Kidney (tissue), 14 donors: ENCODE results near the gene ASPG. TPM values are rescaled to one million over a fixed set of nuclear protein-coding genes. Genes with fewer than 3 reads are reported as not detected.

Experiments
- DNase-seq, 5 donors: peaks; one replicate each; pipeline ENCODE4 v3.0.0-alpha.2; 2013 to 2020
- FAIRE-seq: peaks from 2 replicates; lab custom pipeline; 2012; peaks lifted over from hg19 to GRCh38; lab: Jason Lieb, UNC
- H3K27ac ChIP-seq, 2 donors: one replicate each; pipeline ENCODE4 v1.7.0; 2013; ENCODE audit warnings: low read depth in 2 of 2, low read length in 2 of 2, inconsistent platforms in 1 of 2
- H3K27me3 ChIP-seq: one replicate; pipeline ENCODE4 v1.7.1; 2013; ENCODE audit warnings: low read length, inconsistent platforms; ENCODE audit not compliant: control insufficient read depth, insufficient read depth
- H3K36me3 ChIP-seq, 3 donors: one replicate each; pipeline versions ENCODE4 v1.7.0 to v1.7.1; 2013; ENCODE audit warnings: low read length in 3 of 3, control low read depth in 1 of 3, inconsistent platforms in 1 of 3; ENCODE audit not compliant: insufficient read depth in 3 of 3, control insufficient read depth in 2 of 3
- H3K4me1 ChIP-seq, 3 donors: one replicate each; pipeline versions ENCODE4 v1.7.0 to v1.7.1; 2013; ENCODE audit warnings: low read length in 3 of 3, inconsistent platforms in 1 of 3, low read depth in 1 of 3; ENCODE audit not compliant: control insufficient read depth in 2 of 3, insufficient read depth in 2 of 3
- H3K4me3 ChIP-seq, 3 donors: one replicate each; pipeline versions ENCODE4 v1.7.0 to v1.8.1; 2013; ENCODE audit warnings: low read length in 3 of 3, control low read depth in 1 of 3, inconsistent platforms in 1 of 3
- H3K9ac ChIP-seq, 3 donors: one replicate each; pipeline versions ENCODE4 v1.7.0 to v1.7.1; 2013; ENCODE audit warnings: low read length in 3 of 3, control low read depth in 1 of 3, inconsistent platforms in 1 of 3
- H3K9me3 ChIP-seq, 3 donors: one replicate each; pipeline versions ENCODE4 v1.7.0 to v1.7.1; 2013; ENCODE audit warnings: low read length in 3 of 3, control low read depth in 1 of 3, inconsistent platforms in 1 of 3; ENCODE audit not compliant: control insufficient read depth in 2 of 3, insufficient read depth in 1 of 3
- intact Hi-C: fragments of 100-400 bp; cut with DNase I; formaldehyde crosslinking; loops from one replicate; pipeline ENCODE4 v1.11.1; 2022
- polyA plus RNA-seq: library from polyadenylated mRNA; stranded (reverse); fragments of 350-450 nt; fragmentation: Illumina TruSeq; extraction: RNeasy Lipid Tissue Mini Kit (QIAGEN cat#74804); gene quantifications from one replicate; pipeline ENCODE4 v1.2.3, GENCODE V29; 2014; ENCODE audit warnings: low read depth, low replicate concordance; ENCODE audit not compliant: insufficient read depth
- total RNA-seq: library from RNA; stranded (reverse); fragmentation: NEBNext Ultra II Directional; extraction: Animal tissue kit (Norgen Biotek cat#: 25700); gene quantifications from one replicate; pipeline ENCODE4 v1.2.1, GENCODE V29; 2021
- TF ChIP-seq, protein P1 (sequence below): IDR thresholded peaks from 3 replicates; pipeline ENCODE4 v1.5.1; 2012; ENCODE audit warnings: mild to moderate bottlenecking, moderate library complexity, borderline replicate concordance; ENCODE audit not compliant: insufficient read depth; ENCODE audit errors: extremely low read depth
- donor health status: control.
- donor health status: control.
- donor health status: control.
- donor health status: control.
- donor health status: control.
- donor health status: DM: yes; HTN: yes; CAD: no.
- donor health status: Normal renal cell carcinoma (clear cell type).

Gene ASPG
- total and polyA plus RNA-seq, 2 donors from 2014 or later: 2.5 to 58.1 TPM

- Histone ChIP-seq H3K36me3 (no peaks in the 10 kb centered on the region), H3K9ac (no peak overlapping the region), H3K27me3 (peaks cover 16% of the 10 kb centered on the region), H3K9me3 (peaks cover 0 to 4% (median 0%) of the 10 kb centered on the region in 3 donors), H3K4me1 (peaks cover 0 to 5% (median 0%) of the 10 kb centered on the region in 3 donors), H3K4me3 (no peak overlapping the region), H3K27ac (no peak overlapping the region)
- DNase-seq (peak in 2 of 5 donors; percentile 68 to 72), FAIRE-seq (no peak)
- intact Hi-C loops: no loop called here
- TF ChIP-seq, protein P1, sequence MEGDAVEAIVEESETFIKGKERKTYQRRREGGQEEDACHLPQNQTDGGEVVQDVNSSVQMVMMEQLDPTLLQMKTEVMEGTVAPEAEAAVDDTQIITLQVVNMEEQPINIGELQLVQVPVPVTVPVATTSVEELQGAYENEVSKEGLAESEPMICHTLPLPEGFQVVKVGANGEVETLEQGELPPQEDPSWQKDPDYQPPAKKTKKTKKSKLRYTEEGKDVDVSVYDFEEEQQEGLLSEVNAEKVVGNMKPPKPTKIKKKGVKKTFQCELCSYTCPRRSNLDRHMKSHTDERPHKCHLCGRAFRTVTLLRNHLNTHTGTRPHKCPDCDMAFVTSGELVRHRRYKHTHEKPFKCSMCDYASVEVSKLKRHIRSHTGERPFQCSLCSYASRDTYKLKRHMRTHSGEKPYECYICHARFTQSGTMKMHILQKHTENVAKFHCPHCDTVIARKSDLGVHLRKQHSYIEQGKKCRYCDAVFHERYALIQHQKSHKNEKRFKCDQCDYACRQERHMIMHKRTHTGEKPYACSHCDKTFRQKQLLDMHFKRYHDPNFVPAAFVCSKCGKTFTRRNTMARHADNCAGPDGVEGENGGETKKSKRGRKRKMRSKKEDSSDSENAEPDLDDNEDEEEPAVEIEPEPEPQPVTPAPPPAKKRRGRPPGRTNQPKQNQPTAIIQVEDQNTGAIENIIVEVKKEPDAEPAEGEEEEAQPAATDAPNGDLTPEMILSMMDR: no peak
These were observed 48.8 kb downstream of the ASPG start for GRCh38 chr14:104134061-104134965.

GRCh38 chr14:104135121-104135903 is 49.8 kb downstream of the ASPG start:
- no peak overlapping the region for H3K9ac ChIP-seq
- intact Hi-C loops: loop anchor here (5.0 kb wide), 1 partner anchor 427 kb away; no protein-coding TSS in a partner anchor
- no peaks in the 10 kb centered on the region for H3K9me3 ChIP-seq
- TF ChIP-seq, protein P1: no peak
- H3K27me3 ChIP-seq: peaks cover 16% of the 10 kb centered on the region
- H3K4me1 ChIP-seq: peaks cover 0 to 5% (median 0%) of the 10 kb centered on the region in 3 donors
- no peaks in the 10 kb centered on the region for H3K36me3 ChIP-seq
- DNase-seq (peak; percentile 38 to 83 (median 66)), FAIRE-seq (no peak)
- no peak overlapping the region for H3K27ac ChIP-seq
- H3K4me3 ChIP-seq: no peak overlapping the region

DNA sequence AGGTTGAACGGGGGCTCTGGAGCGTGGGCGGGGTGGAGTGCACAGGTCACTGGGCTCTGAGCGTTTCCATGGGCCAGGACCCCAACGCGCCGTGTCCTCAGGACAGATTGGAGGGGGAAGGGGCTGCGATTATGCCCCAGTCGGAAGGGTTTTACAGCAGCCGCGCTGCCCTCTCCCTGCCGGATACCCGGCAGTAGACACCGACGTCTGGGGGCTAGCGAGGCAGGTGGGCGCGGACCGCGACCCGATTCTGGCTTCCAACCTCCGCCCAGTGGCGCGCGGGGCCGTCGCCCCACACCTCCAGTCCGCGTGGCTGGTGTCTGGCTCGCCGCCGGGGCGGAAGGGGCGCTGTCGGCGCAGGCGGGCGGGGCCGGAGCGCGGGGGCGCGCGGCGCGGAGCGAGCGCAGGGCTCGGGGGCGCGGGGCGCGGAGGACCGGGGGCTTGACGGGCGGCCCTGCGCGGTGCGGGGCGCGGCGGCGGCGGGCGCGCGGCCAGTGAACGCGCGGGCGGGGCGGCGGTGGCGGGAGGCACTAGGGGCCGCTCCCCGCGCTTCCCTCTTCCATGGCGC is 50.5 kb downstream of the ASPG start:
- peak in 3 of 5 donors; percentile 6 to 56 (median 54) for DNase-seq
- H3K9ac ChIP-seq: no peak overlapping the region
- H3K9me3 ChIP-seq: no peaks in the 10 kb centered on the region
- FAIRE-seq: no peak
- H3K27ac ChIP-seq: no peak overlapping the region
- H3K27me3 ChIP-seq: peaks cover 16% of the 10 kb centered on the region
- H3K36me3 ChIP-seq: no peaks in the 10 kb centered on the region
- no peak overlapping the region for H3K4me3 ChIP-seq
- peaks cover 0 to 5% (median 0%) of the 10 kb centered on the region in 3 donors for H3K4me1 ChIP-seq
- TF ChIP-seq, protein P1: no peak
- intact Hi-C loops: loop anchor here (5.0 kb wide), 1 partner anchor 426 kb away; no protein-coding TSS in a partner anchor
